HG03039 (cell line): Measurements from ENCODE around the gene BCAS1.
"Not testable (repeated sequence)": the region's sequence is repeated elsewhere in the genome, so short reads cannot be mapped to it uniquely, and the experiment has no call there.

ENCODE experiments used
- ATAC-seq: cut with Tn5 transposase; IDR thresholded peaks from one replicate; pipeline ENCODE4 v1.9.1; 2021; ENCODE audit warnings: mild to moderate bottlenecking, moderate library complexity; ENCODE audit not compliant: unreplicated experiment

Gene BCAS1

GRCh38 chr20:54020868-54021267 lies 49.5 kb downstream of the BCAS1 start:
- ATAC-seq = no peak

GRCh38 chr20:54020348-54020747 lies 50.0 kb downstream of the BCAS1 start:
- ATAC-seq = no peak

- no peak for ATAC-seq
Measured at GRCh38 chr20:54019585-54019984, 50.8 kb downstream of the BCAS1 start.

- no peak for ATAC-seq
Measured at GRCh38 chr20:54019127-54019526, 51.3 kb downstream of the BCAS1 start.

- ATAC-seq = peak; percentile 89
Measured at GRCh38 chr20:54017846-54018245, 52.5 kb downstream of the BCAS1 start.

- ATAC-seq = no peak
Measured at GRCh38 chr20:54015496-54015895, 54.9 kb downstream of the BCAS1 start.

GRCh38 chr20:54014293-54014926 lies 56.0 kb downstream of the BCAS1 start:
- ATAC-seq = no peak

GRCh38 chr20:54013471-54013870 lies 56.9 kb downstream of the BCAS1 start:
- ATAC-seq = no peak

GRCh38 chr20:54011346-54011745 lies 59.0 kb downstream of the BCAS1 start:
- no peak for ATAC-seq

GRCh38 chr20:54006216-54006615 lies 64.2 kb downstream of the BCAS1 start:
- ATAC-seq = not testable (repeated sequence)

- ATAC-seq = no peak
Measured at GRCh38 chr20:54005524-54005923, 64.9 kb downstream of the BCAS1 start.

GRCh38 chr20:54004445-54004844 lies 65.9 kb downstream of the BCAS1 start:
- peak; percentile 90 for ATAC-seq

GRCh38 chr20:54002741-54003140 lies 67.7 kb downstream of the BCAS1 start:
- no peak for ATAC-seq

- no peak for ATAC-seq
Measured at GRCh38 chr20:54002056-54002575, 68.3 kb downstream of the BCAS1 start.

GRCh38 chr20:54000914-54001313 lies 69.5 kb downstream of the BCAS1 start:
- no peak for ATAC-seq

- ATAC-seq = no peak
Measured at GRCh38 chr20:54000262-54000661, 70.1 kb downstream of the BCAS1 start.

- no peak for ATAC-seq
Measured at GRCh38 chr20:53999077-53999476, 71.3 kb downstream of the BCAS1 start.

- ATAC-seq = no peak
Measured at GRCh38 chr20:53996584-53997486, 73.6 kb downstream of the BCAS1 start.

- ATAC-seq = no peak
Measured at GRCh38 chr20:53995949-53996348, 74.4 kb downstream of the BCAS1 start.

- no peak for ATAC-seq
Measured at GRCh38 chr20:53994088-53994487, 76.3 kb downstream of the BCAS1 start.

GRCh38 chr20:53993310-53993709 lies 77.1 kb downstream of the BCAS1 start:
- no peak for ATAC-seq
